NOMO-1 treated with dmso at 0.1 percent for 144 hours (cell line): ENCODE data around the gene CCSER1.
"Not testable (repeated sequence)": the region's sequence is repeated elsewhere in the genome, so short reads cannot be mapped to it uniquely, and the experiment has no call there.

ENCODE experiments used
- DNase-seq: peaks from one replicate; lab custom pipeline; 2025; ENCODE audit not compliant: unreplicated experiment; lab: John Stamatoyannopoulos, UW

The CCSER1 gene

GRCh38 chr4:91447168-91447567 is 1320.0 kb downstream of the CCSER1 start:
- DNase-seq, result no peak

- no peak for DNase-seq
Observed at GRCh38 chr4:91448668-91449330, 1321.6 kb downstream of the CCSER1 start.

- no peak for DNase-seq
Observed at GRCh38 chr4:91454111-91454510, 1326.9 kb downstream of the CCSER1 start.

DNA sequence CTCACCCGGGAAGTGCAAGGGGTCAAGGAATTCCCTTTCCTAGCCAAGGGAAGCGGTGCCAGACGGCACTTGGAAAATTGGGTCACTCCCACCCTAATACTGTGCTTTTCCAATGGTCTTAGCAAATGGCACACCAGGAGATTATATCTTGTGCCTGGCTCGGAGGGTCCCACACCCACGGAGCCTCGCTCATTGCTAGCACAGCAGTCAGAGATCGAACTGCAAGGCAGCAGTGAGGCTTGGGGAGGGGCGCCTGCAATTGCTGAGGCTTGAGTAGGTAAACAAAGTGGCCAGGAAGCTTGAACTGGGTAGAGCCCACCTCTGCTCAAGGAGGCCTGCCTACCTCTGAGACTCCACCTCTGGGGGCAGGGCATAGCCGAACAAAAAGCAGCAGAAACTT is 1335.4 kb downstream of the CCSER1 start:
- DNase-seq, result not testable (repeated sequence)

DNA sequence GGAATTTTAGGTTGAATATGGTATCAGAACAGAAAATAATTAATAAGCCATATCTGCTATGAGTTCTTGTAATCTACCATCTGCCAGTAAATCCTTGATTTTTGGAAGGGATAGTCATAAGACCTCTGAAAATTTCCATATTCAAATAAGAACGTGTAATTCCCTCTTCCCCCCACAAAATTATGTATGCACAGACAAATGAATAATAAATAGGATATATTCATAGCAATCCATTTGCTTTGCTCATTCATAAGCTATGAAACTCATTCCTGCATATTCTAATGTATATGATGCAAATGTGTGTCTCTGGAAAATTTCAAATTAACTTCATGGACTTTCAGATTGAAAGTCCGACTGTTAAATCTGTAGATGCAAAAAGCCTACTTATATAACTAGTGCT is 1343.5 kb downstream of the CCSER1 start:
- DNase-seq, result no peak

DNA sequence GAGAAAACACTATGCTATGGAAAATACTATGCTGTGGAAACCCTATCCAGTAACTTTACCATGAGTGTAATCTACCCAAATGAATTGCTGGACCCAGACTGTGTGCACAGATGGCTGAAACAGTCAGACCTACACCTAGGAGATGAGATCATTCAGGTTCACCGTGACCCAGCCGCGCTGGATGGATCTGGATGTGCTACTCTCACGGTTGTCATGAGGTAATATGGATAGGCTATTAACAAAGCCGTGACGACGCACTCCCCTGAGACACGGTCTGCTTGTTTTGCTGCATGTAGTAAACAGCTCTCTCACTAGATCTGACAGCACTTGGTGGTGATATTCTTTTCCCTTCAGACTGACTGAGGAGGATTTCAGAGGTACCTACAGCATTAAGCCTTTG is 1344.1 kb downstream of the CCSER1 start:
- DNase-seq, result no peak

DNA sequence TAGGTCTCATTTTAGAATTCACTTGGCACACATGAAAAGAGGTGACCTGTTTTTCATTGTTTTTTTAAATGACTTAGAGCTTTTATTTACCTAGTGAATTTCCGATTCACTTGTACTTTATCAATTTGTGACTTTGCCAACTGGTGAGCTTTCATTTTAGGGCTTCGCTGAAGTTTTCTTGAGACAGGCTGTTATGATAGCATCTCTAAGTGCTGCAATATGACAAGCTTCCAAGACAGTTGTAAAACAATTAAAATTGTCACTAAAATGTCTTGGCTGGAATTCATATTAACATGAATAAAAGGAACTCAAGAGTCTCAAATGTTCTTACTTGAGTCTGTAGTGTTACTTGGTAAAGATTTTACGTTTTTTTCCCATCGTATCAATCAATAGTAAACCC is 1344.9 kb downstream of the CCSER1 start:
- DNase-seq, result no peak

GRCh38 chr4:91485415-91485814 is 1358.2 kb downstream of the CCSER1 start:
- DNase-seq, result no peak

GRCh38 chr4:91488946-91489345 is 1361.8 kb downstream of the CCSER1 start:
- no peak for DNase-seq

DNA sequence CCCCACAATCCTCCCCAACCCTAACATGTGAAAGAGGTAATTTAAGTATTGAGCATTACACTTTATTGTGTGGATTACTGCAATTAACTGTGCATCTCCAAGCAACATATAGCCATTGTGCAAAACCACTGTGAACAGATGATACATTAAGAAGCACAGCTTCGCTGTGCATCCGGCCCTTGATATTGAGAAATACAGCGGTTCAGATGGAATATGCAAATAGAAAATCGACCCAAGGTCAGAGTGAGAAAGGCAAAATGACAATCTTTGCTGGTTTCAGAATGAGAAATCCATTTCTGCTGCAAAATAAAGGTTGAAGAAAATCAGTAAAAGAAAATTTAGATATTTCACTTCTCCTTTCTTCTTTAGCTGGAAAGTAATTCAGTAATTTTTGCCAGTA is 1370.7 kb downstream of the CCSER1 start:
- no peak for DNase-seq

DNA sequence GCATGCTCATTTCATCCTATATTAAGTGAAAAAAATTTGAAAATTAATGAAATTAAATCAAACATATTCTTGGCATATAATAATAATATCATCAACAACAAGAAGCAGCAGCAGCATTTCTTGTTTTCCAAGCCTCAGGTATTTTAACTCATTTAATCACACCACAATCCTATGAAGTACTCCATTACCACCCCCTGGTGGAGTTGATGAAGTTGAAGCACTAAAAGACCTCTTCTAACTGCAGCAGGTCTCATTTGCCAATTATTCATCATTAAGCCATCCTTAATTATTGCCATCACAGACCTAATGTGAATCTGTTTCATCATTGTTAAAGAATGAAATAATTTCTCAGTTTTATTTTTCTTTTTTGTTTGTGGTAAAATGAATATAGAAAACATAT is 1375.2 kb downstream of the CCSER1 start:
- DNase-seq, result no peak

GRCh38 chr4:91513326-91513725 is 1386.1 kb downstream of the CCSER1 start:
- no peak for DNase-seq

GRCh38 chr4:91519155-91519554 is 1392.0 kb downstream of the CCSER1 start:
- DNase-seq, result no peak

GRCh38 chr4:91525621-91526020 is 1398.4 kb downstream of the CCSER1 start:
- DNase-seq, result no peak

- no peak for DNase-seq
Observed at GRCh38 chr4:91527056-91527455, 1399.9 kb downstream of the CCSER1 start.

DNA sequence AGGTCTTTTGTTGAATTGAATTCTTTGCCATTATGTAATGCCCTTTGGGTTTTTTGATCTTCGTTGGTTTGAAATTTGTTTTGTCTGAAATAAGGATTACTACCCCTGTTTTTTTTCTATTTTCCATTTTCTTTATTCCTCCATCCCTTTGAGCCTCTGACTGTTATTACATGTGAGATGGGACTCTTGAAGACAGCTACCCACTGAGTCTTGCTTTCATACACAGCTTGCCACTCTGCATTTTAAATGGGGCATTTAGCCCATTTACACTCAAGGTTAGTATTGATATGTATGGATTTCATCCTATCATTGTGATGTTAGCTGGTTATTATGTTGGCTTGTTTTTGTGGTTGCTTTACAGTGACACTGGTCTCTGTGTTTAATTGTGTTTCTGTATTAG is 1440.4 kb downstream of the CCSER1 start:
- no peak for DNase-seq

DNA sequence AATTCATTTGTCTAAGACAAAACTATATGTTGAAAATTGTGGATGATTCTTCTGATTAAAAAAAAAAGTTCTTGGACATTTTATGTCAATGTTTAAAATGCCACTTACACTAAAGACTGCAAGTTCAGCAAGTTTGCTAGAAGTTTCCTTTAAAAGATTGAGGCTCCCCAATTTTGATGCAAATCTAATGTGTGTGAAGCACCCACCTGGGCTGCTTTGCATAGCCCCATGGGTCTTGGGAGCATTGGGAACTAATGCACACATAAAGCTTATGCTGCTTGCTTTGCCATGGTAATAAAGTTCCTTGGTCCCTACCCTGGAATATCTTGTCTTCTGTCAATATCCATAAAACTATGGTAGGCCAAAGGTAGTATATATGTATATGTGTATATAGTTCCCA is 1450.7 kb downstream of the CCSER1 start:
- DNase-seq, result no peak

DNA sequence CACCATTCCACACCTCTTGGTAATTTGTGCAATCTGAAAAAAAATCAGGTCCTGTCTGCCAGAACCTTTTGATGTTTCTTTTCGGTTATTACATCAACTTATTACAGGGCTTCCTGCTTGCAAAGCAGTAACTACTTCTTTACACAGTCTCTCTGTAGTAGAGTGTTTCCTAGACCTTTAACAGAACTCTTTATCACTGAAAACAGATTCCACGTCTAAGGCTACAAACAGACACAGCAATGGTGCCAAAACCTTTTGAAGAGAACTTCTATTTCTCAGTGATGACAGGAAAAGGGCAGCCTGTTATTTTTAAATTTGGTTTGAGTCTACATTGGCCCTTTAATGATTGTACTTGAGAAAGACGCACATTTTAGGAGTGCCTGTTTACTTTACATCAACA is 1463.1 kb downstream of the CCSER1 start:
- DNase-seq, result no peak

GRCh38 chr4:91592125-91592524 is 1464.9 kb downstream of the CCSER1 start:
- DNase-seq, result no peak

DNA sequence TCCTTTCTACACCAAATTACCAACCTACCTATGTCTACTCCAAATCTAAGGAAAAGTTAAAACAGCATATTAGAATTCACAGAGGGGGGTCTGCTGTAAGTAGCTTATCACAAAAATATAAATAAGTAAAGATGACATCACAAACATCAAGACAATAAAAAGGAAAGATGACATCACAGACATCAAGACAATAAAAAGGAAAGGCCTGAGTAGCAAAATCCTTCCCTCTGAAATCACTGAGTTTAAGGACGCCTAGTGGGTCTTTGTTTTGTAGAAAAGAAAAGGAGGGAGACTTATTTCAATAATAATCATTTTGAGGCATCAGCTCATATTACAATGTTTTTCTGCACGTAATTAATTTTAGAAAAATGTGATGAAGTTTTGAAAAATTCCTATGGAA is 1469.5 kb downstream of the CCSER1 start:
- no peak for DNase-seq

DNA sequence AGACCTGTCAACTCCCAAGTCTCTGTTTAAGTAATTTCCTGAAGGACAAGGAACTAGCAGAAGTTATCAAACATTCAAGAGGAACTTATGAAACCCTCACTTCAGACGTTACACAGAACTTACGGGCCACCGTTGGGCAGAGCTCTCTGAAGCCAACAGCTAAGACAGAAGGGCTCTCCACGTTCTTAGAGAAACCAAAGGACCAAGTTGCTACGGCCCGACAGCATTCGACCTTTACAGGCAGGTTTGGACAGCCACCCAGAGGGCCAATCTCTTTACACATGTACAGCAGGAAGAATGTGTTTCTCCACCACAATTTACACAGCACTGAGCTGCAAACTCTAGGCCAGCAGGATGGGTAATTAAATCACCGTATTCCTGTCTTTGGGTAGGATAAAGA is 1471.5 kb downstream of the CCSER1 start:
- DNase-seq, result no peak

- DNase-seq, result no peak
Observed at GRCh38 chr4:91600301-91600700, 1473.1 kb downstream of the CCSER1 start.

GRCh38 chr4:91601401-91601800 is 1474.2 kb downstream of the CCSER1 start:
- no peak for DNase-seq

GRCh38 chr4:91611782-91612181 is 1484.6 kb downstream of the CCSER1 start:
- no peak for DNase-seq
